KBM-7 (cell line): Measurements from ENCODE around the gene PCDHGA1.
"Not testable (repeated sequence)": the region's sequence is repeated elsewhere in the genome, so short reads cannot be mapped to it uniquely, and the experiment has no call there.

Experiments used
- DNase-seq: peaks from one replicate; pipeline ENCODE4 v3.0.0-alpha.2; 2015
- in situ Hi-C: fragments of 300-500 bp; cut with MboI; formaldehyde crosslinking; loops from 2 replicates; pipeline ENCODE4 v1.14.3; 2020; ENCODE audit warnings: low sequenced_read_pairs, low pct_unique_long_range_greater_than_20kb, mixed read lengths

PCDHGA1 gene

DNA sequence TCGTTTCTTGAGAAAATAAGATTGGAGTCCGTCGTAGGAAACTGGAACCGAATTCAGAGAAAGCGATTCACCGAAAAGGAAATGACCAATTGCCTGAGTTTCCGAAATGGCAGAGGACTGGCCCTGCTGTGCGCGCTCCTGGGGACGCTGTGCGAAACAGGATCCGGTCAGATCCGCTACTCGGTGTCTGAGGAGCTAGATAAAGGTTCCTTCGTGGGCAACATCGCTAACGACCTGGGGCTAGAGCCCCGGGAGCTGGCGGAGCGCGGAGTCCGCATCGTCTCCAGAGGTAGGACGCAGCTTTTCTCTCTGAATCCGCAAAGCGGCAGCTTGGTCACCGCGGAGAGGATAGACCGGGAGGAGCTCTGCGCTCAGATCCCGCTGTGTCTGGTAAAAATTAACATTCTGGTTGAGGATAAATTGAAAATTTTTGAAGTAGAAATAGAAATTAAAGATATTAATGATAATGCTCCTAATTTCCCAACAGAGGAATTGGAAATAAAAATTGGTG lies 13.7 kb downstream of the PCDHGA1 start:
- DNase-seq: no peak

DNA sequence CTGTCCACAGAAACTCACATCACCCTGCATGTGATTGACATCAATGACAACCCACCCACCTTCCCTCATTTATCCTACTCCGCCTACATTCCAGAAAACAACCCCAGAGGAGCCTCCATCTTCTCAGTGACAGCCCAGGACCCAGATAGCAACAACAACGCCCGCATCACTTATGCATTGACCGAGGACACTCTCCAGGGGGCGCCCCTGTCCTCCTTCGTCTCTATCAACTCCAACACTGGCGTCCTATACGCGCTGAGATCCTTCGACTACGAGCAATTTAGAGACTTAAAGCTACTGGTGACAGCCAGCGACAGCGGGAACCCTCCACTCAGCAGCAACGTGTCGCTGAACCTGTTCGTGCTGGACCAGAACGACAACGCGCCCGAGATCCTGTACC lies 15.0 kb downstream of the PCDHGA1 start:
- no peak for DNase-seq
- in situ Hi-C loops: no loop called here

More for the DNA sequence above, 13.7 kb downstream of the PCDHGA1 start:
- in situ Hi-C loops: no loop called here

DNA sequence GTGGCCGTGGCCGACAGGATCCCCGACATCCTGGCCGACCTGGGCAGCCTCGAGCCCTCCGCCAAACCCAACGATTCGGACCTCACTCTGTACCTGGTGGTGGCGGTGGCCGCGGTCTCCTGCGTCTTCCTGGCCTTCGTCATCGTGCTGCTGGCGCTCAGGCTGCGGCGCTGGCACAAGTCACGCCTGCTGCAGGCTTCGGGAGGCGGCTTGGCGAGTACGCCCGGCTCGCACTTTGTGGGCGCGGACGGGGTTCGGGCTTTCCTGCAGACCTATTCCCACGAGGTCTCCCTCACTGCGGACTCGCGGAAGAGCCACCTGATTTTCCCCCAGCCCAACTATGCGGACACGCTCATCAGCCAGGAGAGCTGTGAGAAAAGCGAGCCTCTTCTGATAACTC lies 15.7 kb downstream of the PCDHGA1 start:
- DNase-seq, in situ Hi-C loops: not testable (repeated sequence)

DNA sequence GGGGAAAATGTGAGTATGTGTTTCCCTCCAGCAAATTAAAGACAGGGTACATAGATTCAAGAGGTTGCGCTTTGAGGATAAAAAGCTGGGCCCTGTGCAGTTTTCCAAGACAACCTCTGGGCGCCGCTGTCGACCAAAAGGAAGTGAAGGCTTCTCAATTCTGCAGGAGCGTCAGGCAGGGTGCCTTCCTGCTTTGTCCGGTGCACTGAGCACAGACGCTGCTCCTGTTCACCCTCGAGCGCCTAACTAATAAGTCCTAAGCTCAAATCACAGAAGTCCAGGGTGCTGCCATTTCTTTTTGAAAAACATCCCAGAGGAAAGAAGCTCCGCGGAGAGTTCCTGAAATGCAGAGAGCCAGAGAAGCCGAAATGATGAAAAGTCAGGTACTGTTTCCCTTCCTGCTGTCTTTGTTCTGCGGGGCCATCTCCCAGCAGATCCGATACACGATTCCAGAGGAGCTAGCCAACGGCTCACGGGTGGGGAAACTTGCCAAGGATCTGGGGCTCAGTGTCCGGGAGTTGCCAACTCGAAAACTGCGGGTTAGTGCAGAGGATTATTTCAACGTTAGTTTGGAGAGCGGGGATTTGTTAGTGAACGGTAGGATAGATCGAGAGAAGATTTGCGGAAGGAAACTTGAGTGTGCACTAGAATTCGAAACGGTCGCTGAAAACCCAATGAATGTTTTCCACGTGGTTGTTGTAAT lies 19.8 kb downstream of the PCDHGA1 start, which contains the start of gene PCDHGB1:
Gene PCDHGB1 (plus strand): TSS at position 183 of the 703 bp plus-strand sequence. CDS start 162 bp downstream, at position 345.
- peak; percentile 40 for DNase-seq
- in situ Hi-C loops: loop anchor here (25.0 kb wide), 1 partner anchor 212 kb away; no protein-coding TSS in a partner anchor

DNA sequence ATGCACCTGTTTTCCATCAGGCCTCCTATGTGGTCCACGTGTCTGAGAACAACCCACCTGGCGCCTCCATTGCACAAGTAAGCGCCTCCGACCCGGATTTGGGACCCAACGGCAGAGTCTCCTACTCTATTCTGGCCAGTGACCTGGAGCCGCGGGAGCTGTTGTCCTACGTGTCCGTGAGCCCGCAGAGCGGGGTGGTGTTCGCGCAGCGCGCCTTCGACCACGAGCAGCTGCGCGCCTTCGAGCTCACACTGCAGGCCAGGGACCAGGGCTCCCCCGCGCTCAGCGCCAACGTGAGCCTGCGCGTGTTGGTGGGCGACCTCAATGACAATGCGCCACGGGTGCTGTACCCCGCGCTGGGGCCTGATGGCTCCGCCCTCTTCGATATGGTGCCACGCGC lies 21.3 kb downstream of the PCDHGA1 start:
- in situ Hi-C loops: loop anchor here (25.0 kb wide), 1 partner anchor 211 kb away; no protein-coding TSS in a partner anchor
- no peak for DNase-seq

DNA sequence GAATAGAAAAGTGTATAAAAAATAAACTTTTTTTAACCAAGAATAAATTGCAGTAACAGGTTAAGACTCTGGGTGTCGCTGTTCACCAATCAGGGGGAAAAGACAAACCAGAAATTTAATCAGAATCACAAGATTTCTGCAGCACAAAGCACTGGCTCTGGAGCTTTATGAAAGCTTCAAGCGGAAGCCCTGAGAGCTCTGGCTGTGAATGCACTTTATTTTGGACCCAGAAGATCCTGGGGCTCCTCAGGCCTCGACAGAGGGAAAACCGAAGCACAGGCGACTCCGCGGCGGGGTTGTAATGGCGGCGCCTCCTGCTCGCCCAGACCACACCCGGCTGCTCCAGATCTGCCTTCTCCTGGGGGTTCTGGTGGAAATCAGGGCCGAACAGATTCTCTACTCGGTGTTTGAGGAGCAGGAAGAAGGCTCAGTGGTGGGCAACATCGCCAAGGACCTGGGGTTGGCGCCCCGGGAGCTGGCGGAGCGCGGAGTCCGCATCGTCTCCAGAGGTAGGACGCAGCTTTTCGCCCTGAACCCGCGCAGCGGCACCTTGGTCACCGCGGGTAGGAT lies 24.7 kb downstream of the PCDHGA1 start, which contains the start of gene PCDHGA4:
Gene PCDHGA4 (plus strand): TSS at position 122 of the 570 bp plus-strand sequence. CDS start 87 bp downstream, at position 209.
- in situ Hi-C loops: loop anchor here (25.0 kb wide), 1 partner anchor 207 kb away; no protein-coding TSS in a partner anchor
- peak; percentile 17 for DNase-seq

DNA sequence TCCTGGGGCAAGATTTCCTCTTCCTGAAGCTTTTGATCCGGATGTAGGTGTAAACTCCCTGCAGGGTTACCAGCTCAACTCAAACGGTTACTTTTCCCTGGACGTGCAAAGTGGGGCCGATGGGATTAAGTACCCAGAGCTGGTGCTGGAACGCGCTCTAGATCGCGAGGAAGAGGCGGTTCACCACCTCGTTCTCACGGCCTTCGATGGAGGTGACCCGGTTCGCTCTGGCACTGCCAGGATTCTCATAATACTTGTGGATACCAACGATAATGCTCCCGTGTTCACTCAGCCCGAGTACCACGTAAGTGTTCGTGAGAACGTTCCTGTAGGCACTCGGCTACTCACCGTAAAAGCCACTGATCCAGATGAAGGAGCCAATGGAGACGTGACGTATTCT lies 25.3 kb downstream of the PCDHGA1 start:
- no peak for DNase-seq
- in situ Hi-C loops: loop anchor here (25.0 kb wide), 1 partner anchor 207 kb away; no protein-coding TSS in a partner anchor

DNA sequence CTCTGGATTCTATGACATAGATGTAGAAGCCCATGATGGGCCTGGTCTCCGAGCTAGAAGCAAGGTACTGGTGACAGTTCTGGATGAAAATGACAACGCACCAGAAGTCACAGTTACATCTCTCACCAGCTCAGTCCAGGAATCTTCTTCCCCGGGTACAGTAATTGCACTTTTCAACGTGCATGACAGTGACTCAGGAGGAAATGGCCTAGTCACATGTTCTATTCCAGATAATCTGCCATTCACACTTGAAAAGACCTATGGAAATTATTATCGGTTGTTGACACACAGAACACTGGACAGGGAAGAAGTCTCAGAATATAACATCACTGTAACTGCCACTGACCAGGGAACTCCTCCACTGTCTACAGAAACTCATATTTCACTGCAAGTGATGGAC lies 25.8 kb downstream of the PCDHGA1 start:
- in situ Hi-C loops: loop anchor here (25.0 kb wide), 1 partner anchor 206 kb away; no protein-coding TSS in a partner anchor
- DNase-seq: no peak

DNA sequence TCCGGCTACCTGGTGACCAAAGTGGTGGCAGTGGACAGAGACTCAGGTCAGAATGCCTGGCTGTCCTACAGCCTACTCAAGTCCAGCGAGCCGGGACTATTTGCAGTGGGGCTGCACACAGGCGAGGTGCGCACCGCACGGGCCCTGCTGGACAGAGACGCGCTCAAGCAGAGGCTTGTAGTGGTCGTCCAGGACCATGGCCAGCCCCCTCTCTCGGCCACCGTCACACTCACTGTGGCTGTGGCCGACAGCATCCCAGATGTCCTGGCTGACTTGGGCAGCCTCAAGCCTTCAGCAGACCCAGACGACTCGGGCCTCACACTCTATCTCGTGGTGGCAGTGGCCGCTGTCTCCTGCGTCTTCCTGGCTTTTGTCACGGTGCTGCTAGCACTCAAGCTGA lies 26.6 kb downstream of the PCDHGA1 start:
- DNase-seq: no peak
- in situ Hi-C loops: loop anchor here (25.0 kb wide), 1 partner anchor 205 kb away; no protein-coding TSS in a partner anchor

DNA sequence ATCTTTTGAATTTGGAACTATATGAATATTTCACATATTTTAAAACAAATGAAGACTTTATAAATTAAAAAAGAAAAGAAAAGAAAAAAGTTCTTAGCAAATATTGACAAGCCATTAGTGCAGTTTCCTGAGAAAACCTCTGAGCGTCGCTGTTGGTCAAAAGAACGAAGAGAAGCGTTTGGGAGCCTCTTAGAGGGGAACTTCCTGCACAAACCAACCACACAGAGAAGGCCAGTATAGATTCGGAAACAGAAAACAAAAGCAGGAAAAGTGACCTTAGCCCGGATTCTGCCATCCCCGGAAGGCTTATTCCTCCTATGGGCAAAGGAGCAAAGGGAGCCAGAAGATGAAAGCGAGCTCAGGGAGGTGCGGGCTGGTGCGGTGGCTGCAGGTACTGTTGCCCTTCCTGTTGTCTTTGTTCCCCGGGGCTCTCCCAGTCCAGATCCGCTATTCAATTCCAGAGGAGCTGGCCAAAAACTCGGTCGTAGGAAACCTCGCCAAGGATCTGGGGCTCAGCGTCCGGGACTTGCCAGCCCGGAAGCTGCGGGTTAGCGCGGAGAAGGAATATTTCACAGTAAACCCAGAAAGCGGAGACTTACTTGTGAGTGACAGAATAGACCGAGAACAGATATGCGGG lies 29.6 kb downstream of the PCDHGA1 start, which contains the start of gene PCDHGB2:
Gene PCDHGB2 (plus strand): TSS at position 205 of the 637 bp plus-strand sequence. CDS start 142 bp downstream, at position 347.
- in situ Hi-C loops: loop anchor here (25.0 kb wide), 1 partner anchor 202 kb away; no protein-coding TSS in a partner anchor
- peak; percentile 75 for DNase-seq

DNA sequence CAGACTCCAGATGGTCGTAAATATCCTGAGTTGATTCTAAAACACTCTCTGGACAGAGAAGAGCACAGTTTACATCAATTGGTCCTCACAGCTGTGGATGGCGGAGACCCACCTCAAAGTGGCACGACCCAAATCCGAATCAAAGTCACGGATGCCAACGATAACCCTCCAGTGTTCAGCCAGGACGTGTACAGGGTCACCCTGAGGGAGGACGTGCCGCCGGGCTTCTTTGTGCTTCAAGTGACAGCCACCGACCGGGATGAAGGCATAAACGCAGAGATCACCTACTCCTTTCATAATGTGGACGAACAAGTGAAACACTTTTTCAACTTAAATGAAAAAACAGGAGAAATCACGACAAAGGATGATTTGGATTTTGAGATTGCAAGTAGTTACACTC lies 30.4 kb downstream of the PCDHGA1 start:
- no peak for DNase-seq
- in situ Hi-C loops: loop anchor here (25.0 kb wide), 1 partner anchor 202 kb away; no protein-coding TSS in a partner anchor

DNA sequence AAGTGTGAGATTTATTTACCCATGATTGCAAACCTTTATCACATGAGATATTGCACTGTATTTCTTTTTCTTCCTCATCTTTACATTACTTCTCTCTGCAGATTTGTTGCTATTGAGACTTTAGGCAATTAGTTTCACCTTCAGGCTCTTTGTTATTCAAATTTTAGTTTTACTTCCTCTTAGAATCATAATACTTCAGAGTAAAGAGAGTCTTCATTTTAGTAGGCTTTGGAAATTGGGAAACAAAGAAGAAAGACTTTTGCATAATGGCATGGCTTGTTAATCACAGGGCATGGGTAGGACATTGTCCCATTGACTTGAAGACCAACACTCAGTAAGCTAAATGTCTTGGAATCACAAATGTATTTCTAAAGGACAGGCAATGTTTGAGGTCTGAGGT lies 32.4 kb downstream of the PCDHGA1 start:
- DNase-seq: no peak
- in situ Hi-C loops: loop anchor here (25.0 kb wide), 1 partner anchor 200 kb away; no protein-coding TSS in a partner anchor

DNA sequence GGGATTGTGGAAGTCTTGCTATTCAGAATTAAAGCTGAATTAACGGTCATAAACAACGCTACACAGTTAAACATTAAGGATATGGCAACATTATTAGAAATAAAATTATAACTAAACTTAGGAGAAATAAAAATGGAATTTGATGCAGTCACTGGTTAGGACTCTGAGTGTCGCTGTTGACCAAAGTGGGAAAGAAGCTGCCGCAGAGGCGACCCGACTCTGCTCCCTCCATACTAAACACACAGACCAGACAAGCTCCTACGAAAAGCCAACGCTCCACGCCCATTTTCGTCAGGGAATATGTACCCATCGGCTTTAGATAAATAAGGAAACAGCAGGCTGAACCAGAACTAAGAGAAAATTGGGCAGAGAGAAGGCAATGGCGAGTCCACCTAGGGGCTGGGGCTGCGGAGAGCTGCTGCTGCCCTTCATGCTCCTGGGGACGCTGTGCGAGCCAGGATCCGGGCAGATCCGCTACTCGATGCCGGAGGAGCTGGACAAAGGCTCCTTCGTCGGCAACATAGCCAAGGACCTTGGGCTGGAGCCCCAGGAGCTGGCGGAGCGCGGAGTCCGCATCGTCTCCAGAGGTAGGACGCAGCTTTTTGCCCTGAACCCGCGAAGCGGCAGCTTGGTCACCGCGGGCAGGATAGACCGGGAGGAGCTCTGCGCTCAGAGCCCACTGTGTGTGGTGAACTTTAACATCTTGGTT lies 33.8 kb downstream of the PCDHGA1 start, which contains the start of gene PCDHGA5:
Gene PCDHGA5 (plus strand): TSS at position 211 of the 709 bp plus-strand sequence. CDS start 169 bp downstream, at position 380.
- in situ Hi-C loops: loop anchor here (25.0 kb wide), 1 partner anchor 198 kb away; no protein-coding TSS in a partner anchor

DNA sequence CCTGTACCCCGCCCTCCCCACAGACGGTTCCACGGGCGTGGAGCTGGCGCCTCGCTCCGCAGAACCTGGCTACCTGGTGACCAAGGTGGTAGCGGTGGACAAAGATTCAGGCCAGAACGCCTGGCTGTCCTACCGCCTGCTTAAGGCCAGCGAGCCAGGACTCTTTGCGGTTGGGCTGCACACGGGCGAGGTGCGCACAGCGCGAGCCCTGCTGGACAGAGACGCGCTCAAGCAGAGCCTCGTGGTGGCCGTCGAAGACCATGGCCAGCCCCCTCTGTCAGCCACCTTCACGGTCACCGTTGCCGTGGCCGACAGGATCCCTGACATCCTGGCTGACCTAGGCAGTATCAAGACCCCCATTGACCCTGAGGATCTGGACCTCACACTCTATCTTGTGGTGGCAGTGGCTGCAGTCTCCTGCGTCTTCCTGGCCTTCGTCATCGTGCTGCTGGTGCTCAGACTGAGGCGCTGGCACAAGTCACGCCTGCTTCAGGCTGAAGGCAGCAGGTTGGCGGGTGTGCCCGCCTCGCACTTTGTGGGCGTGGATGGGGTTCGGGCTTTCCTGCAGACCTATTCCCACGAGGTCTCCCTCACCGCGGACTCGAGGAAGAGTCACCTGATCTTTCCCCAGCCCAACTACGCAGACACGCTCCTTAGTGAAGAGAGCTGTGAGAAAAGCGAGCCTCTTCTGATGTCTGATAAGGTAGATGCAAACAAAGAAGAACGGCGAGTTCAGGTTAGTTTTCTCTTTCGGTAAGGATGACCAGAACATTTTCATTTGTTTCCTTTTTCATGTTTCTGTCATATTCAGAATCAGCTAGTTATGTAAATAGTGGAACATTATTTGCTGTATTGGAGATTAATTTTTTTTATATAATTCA lies 35.9 kb downstream of the PCDHGA1 start:
- no peak for DNase-seq
- in situ Hi-C loops: loop anchor here (25.0 kb wide), 1 partner anchor 196 kb away; no protein-coding TSS in a partner anchor

More for the DNA sequence above, 33.8 kb downstream of the PCDHGA1 start, which contains the start of gene PCDHGA5:
- DNase-seq: no peak

DNA sequence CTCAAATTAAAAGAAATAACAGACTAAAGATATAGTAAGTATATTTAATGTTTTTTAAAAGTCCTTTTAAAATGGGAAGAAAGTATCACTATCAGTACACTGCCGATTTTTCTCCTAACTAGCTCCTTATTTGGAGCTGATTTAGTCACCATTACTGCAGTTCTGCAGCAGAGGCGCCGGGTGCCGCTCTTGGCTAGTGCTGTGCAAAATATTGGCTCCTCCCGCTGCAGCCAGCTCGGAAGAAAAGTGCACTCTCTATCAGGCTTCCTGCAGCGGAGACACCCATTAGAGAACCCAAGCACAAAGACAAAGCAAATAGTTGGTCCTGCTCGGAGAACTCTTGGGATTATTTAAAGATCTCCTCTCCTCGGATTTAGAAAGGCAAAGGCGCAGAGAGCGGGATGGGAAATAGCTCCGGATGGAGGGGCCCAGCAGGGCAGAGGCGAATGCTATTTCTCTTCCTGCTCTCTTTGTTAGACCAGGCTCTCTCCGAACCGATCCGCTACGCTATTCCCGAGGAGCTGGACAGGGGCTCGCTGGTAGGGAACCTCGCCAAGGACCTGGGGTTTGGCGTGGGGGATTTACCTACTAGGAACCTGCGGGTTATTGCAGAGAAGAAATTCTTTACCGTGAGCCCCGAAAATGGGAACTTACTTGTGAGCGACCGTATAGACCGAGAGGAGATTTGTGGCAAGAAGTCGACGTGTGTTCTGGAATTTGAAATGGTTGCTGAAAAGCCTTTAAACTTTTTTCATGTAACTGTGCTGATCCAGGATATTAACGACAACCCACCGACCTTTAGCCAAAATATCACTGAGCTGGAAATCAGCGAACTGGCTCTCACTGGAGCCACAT lies 39.9 kb downstream of the PCDHGA1 start, which contains the start of gene PCDHGB3:
Gene PCDHGB3 (plus strand): TSS at position 249 of the 855 bp plus-strand sequence. CDS start 153 bp downstream, at position 402.
- DNase-seq: no peak
- in situ Hi-C loops: loop anchor here (25.0 kb wide), 1 partner anchor 192 kb away; no protein-coding TSS in a partner anchor
